ENCODE results near the gene MYH13. TPM values are rescaled to one million over a fixed set of nuclear protein-coding genes. Genes with fewer than 3 reads are reported as not detected.

MYH13 gene
- total RNA-seq, 1 experiment from 2014 or later: not detected

DNA sequence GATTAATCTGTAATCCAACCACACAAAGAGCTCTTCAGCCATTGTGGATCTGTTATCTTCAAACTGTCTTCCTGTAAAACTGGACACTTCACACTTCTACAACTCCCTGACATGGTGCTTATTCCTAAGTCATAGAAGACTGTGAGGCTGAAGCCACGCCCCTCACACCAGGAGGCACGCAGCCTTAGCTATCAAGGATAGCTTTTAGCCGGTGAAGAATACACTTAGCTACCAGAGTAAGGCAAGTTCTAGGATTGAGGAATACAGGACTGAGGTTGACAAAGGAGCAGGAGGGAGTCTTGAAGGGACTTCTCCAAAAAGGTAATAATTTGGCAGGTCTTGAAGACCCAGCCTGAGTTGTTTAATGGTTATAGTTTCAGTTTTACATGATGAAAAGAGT, 94.6 kb downstream of the MYH13 start (continued):
- TF ChIP-seq, protein P1, sequence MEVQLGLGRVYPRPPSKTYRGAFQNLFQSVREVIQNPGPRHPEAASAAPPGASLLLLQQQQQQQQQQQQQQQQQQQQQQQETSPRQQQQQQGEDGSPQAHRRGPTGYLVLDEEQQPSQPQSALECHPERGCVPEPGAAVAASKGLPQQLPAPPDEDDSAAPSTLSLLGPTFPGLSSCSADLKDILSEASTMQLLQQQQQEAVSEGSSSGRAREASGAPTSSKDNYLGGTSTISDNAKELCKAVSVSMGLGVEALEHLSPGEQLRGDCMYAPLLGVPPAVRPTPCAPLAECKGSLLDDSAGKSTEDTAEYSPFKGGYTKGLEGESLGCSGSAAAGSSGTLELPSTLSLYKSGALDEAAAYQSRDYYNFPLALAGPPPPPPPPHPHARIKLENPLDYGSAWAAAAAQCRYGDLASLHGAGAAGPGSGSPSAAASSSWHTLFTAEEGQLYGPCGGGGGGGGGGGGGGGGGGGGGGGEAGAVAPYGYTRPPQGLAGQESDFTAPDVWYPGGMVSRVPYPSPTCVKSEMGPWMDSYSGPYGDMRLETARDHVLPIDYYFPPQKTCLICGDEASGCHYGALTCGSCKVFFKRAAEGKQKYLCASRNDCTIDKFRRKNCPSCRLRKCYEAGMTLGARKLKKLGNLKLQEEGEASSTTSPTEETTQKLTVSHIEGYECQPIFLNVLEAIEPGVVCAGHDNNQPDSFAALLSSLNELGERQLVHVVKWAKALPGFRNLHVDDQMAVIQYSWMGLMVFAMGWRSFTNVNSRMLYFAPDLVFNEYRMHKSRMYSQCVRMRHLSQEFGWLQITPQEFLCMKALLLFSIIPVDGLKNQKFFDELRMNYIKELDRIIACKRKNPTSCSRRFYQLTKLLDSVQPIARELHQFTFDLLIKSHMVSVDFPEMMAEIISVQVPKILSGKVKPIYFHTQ (CRISPR knock-in tag; IDR thresholded peaks at IDR 0.05): no peak
- TF ChIP-seq ZNF263 (CRISPR knock-in tag; IDR thresholded peaks at IDR 0.05; ENCODE audit: low read depth) (no peak), NFYB (CRISPR knock-in tag; conservative IDR thresholded peaks at IDR 0.05; ENCODE audit: low read depth) (no peak), JAZF1 (CRISPR knock-in tag; IDR thresholded peaks at IDR 0.05) (no peak)

DNA sequence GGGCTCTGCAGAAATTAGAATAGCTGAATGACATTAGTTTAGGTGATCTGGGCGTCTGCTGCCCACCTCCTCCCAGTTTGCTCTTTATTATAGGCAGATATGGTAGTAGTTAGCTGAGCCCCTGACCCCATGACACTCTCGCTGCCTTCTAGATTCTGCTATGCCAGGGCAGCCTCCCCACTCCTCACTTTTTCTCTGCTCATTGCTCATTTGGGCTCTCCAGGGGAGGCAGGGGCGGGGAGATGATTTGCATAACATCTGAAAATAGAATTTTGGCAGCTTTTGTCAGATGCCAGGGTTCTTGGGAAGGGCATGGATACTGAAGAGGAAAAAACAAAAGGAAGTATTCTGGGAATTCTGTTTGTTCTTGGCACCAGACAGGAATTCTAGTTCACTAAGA, 96.4 kb downstream of the MYH13 start:
- no peaks in the 10 kb centered on the region for H3K36me3 Mint-ChIP-seq
- ATAC-seq (no peak; the same call in 1 of the 2 replicates), DNase-seq (ENCODE audit: low spot score) (no peak)
- ChIA-PET POLR2A (no interaction called here), CTCF (interaction anchor here (0.8 kb wide), 1 partner anchor 19 kb away, joined by 3 read pairs; no protein-coding TSS in a partner anchor)
- no peak overlapping the region for H3K27ac Mint-ChIP-seq
- no peaks in the 10 kb centered on the region for H3K27me3 Mint-ChIP-seq (ENCODE audit: low read depth)
- H3K4me3 Mint-ChIP-seq: no peak overlapping the region
- TF ChIP-seq, protein P2, sequence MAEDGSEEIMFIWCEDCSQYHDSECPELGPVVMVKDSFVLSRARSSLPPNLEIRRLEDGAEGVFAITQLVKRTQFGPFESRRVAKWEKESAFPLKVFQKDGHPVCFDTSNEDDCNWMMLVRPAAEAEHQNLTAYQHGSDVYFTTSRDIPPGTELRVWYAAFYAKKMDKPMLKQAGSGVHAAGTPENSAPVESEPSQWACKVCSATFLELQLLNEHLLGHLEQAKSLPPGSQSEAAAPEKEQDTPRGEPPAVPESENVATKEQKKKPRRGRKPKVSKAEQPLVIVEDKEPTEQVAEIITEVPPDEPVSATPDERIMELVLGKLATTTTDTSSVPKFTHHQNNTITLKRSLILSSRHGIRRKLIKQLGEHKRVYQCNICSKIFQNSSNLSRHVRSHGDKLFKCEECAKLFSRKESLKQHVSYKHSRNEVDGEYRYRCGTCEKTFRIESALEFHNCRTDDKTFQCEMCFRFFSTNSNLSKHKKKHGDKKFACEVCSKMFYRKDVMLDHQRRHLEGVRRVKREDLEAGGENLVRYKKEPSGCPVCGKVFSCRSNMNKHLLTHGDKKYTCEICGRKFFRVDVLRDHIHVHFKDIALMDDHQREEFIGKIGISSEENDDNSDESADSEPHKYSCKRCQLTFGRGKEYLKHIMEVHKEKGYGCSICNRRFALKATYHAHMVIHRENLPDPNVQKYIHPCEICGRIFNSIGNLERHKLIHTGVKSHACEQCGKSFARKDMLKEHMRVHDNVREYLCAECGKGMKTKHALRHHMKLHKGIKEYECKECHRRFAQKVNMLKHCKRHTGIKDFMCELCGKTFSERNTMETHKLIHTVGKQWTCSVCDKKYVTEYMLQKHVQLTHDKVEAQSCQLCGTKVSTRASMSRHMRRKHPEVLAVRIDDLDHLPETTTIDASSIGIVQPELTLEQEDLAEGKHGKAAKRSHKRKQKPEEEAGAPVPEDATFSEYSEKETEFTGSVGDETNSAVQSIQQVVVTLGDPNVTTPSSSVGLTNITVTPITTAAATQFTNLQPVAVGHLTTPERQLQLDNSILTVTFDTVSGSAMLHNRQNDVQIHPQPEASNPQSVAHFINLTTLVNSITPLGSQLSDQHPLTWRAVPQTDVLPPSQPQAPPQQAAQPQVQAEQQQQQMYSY (CRISPR knock-in tag; IDR thresholded peaks at IDR 0.05): no peak
- TF ChIP-seq ESRRA (CRISPR knock-in tag; IDR thresholded peaks at IDR 0.05; ENCODE audit: borderline replicate concordance) (no peak), NFE2L1 (CRISPR knock-in tag; IDR thresholded peaks at IDR 0.05) (no peak), PRRX2 (CRISPR knock-in tag; IDR thresholded peaks at IDR 0.05) (no peak), CBFB (CRISPR knock-in tag; IDR thresholded peaks at IDR 0.05; ENCODE audit: low read depth) (no peak), KAT7 (CRISPR knock-in tag; IDR thresholded peaks at IDR 0.05; ENCODE audit: borderline replicate concordance) (no peak), SOX15 (CRISPR knock-in tag; IDR thresholded peaks at IDR 0.05) (no peak), NFATC4 (CRISPR knock-in tag; IDR thresholded peaks at IDR 0.05) (no peak), HMGA2 (CRISPR knock-in tag; IDR thresholded peaks at IDR 0.05) (no peak)
- TF ChIP-seq, protein P3, sequence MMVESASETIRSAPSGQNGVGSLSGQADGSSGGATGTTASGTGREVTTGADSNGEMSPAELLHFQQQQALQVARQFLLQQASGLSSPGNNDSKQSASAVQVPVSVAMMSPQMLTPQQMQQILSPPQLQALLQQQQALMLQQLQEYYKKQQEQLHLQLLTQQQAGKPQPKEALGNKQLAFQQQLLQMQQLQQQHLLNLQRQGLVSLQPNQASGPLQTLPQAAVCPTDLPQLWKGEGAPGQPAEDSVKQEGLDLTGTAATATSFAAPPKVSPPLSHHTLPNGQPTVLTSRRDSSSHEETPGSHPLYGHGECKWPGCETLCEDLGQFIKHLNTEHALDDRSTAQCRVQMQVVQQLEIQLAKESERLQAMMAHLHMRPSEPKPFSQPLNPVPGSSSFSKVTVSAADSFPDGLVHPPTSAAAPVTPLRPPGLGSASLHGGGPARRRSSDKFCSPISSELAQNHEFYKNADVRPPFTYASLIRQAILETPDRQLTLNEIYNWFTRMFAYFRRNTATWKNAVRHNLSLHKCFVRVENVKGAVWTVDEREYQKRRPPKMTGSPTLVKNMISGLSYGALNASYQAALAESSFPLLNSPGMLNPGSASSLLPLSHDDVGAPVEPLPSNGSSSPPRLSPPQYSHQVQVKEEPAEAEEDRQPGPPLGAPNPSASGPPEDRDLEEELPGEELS (CRISPR knock-in tag; IDR thresholded peaks at IDR 0.05): no peak
- H3K4me1 Mint-ChIP-seq: peaks cover 19% of the 10 kb centered on the region
- no peaks in the 10 kb centered on the region for H3K9me3 Mint-ChIP-seq

DNA sequence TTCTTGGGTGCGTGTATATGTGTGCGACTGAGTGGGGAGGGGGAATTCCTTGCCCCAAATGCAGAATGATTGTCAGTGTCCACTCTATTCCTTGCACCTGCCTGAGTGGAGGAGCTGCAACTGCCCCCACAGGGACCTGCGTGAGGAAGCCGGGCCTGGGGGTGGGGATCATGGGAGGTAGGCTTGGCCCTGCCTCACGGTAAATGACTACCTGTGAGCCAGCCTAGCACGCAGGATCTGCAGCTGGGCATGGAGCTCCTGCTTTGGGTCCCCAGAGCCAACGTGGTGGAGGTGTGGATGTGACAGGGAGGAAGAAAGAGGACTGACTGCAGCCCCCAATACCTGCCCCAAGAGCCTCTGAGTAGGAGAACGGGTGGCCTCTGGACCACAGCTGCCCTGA, 97.4 kb downstream of the MYH13 start:
- no peak overlapping the region for H3K4me3 Mint-ChIP-seq
- TF ChIP-seq, protein P2 (CRISPR knock-in tag; IDR thresholded peaks at IDR 0.05): no peak
- TF ChIP-seq CBFB (CRISPR knock-in tag; IDR thresholded peaks at IDR 0.05; ENCODE audit: low read depth) (no peak), RORB (CRISPR knock-in tag; IDR thresholded peaks at IDR 0.05) (no peak), CREB1 (CRISPR knock-in tag; IDR thresholded peaks at IDR 0.05) (no peak), ELF4 (CRISPR knock-in tag; IDR thresholded peaks at IDR 0.05; ENCODE audit: low read depth) (no peak), ZNF396 (CRISPR knock-in tag; IDR thresholded peaks at IDR 0.05; ENCODE audit: borderline replicate concordance) (no peak), MYBL2 (CRISPR knock-in tag; IDR thresholded peaks at IDR 0.05) (no peak)
- TF ChIP-seq, protein P4, sequence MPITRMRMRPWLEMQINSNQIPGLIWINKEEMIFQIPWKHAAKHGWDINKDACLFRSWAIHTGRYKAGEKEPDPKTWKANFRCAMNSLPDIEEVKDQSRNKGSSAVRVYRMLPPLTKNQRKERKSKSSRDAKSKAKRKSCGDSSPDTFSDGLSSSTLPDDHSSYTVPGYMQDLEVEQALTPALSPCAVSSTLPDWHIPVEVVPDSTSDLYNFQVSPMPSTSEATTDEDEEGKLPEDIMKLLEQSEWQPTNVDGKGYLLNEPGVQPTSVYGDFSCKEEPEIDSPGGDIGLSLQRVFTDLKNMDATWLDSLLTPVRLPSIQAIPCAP (CRISPR knock-in tag; IDR thresholded peaks at IDR 0.05): no peak
- no peaks in the 10 kb centered on the region for H3K36me3 Mint-ChIP-seq
- H3K27ac Mint-ChIP-seq: no peak overlapping the region
- CTCF ChIA-PET: no interaction called here
- POLR2A ChIA-PET: no interaction called here
- peaks cover 19% of the 10 kb centered on the region for H3K4me1 Mint-ChIP-seq
- H3K9me3 Mint-ChIP-seq: no peaks in the 10 kb centered on the region
- no peaks in the 10 kb centered on the region for H3K27me3 Mint-ChIP-seq (ENCODE audit: low read depth)
- no peak for ATAC-seq
- no peak for DNase-seq (ENCODE audit: low spot score)
